GM21786 (cell line): Measurements from ENCODE around the gene RPL32.
A peak's percentile ranks its signal among the peaks of the same experiment; 100 is the strongest.
"Not testable (repeated sequence)": the region's sequence is repeated elsewhere in the genome, so short reads cannot be mapped to it uniquely, and the experiment has no call there.

Source experiments
- ATAC-seq: cut with Tn5 transposase; IDR thresholded peaks from one replicate; pipeline ENCODE4 v1.9.1; 2021; ENCODE audit not compliant: unreplicated experiment

Gene RPL32

DNA sequence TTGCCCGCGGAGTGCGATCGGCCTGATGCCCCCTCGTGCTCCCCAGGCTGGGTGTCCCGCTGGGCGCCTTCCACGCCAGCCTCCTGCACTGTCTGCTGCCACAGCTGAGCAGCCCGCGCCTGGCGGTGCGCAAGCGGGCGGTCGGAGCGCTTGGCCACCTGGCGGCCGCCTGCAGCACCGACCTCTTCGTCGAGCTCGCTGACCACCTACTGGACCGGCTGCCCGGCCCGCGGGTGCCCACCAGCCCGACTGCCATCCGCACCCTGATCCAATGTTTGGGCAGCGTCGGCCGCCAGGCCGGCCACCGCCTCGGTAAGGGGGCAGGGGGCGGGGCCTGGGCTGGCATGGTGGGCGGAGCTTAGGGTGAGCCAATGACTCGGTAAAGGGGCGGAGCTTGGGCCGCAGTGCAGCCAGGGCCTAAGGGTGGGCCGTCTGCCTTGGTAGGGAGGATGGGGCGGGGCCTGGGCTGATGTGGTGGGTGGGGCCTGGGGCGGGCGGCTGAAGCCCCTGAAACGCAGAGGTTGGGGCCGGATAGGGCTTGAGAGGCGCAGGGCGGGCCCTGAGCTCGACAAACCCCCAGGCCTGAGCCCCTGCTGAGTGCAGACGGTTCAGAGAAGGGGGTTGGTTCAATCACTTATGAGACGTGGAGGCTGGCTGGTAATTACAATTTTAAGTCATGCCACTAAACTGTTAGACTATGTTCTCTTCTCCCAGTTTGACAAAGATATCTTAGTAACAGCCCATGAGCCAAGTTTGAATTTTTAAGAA, 31.2 kb downstream of the RPL32 start:
- peak; percentile 99 for ATAC-seq

DNA sequence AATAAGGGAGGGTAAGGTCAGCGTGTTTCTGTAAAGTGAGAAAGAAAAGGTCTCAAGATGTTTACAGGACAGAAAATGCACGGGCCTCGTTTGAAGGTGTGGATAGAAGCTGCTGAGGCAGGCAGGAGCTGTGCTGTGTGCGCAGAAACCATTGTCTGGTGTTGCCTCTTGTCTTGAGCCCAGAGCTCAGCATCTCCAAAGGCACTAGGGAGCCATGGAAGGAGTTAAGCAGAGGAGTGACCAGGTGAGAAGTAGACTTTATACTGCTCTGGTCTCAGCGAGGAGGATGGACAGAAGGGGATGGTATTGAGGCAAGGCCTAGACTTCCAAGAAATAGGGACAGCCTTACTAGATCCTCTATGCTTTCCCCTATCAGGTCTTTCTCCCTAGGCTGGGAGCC, 31.9 kb downstream of the RPL32 start:
- ATAC-seq: no peak

GRCh38 chr3:12809001-12809400, 32.4 kb downstream of the RPL32 start:
- ATAC-seq: no peak

- ATAC-seq: no peak
Observed at GRCh38 chr3:12808587-12808986, 32.8 kb downstream of the RPL32 start.

GRCh38 chr3:12807601-12808359, 33.6 kb downstream of the RPL32 start:
- no peak for ATAC-seq

GRCh38 chr3:12807066-12807465, 34.3 kb downstream of the RPL32 start:
- ATAC-seq: no peak

DNA sequence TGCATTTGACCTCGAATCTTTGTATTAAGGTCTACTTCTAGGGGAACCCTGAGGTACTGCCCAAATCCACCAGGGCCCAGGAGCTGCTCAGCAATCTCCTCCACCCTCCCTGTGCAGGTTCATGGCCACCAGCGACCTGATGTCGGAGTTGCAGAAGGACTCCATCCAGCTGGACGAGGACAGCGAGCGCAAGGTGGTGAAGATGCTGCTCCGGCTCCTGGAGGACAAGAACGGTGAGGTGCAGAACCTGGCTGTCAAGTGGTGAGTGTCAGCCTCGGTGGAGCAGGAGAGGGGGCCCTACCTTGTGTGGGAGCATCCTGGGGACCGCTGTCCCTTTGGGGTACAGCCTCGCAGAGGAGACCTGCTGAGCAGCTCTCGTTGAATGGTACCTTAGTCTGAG, 38.0 kb downstream of the RPL32 start:
- no peak for ATAC-seq

- no peak for ATAC-seq
Observed at GRCh38 chr3:12799525-12800440, 41.6 kb downstream of the RPL32 start.

GRCh38 chr3:12798559-12799179, 42.7 kb downstream of the RPL32 start:
- no peak for ATAC-seq

- ATAC-seq: no peak
Observed at GRCh38 chr3:12797892-12798558, 43.3 kb downstream of the RPL32 start.

- ATAC-seq: no peak
Observed at GRCh38 chr3:12797124-12797891, 44.1 kb downstream of the RPL32 start.

GRCh38 chr3:12796171-12797123, 44.9 kb downstream of the RPL32 start, which contains the start of gene CAND2:
TSS of gene CAND2 (plus strand) at chr3:12796680. CDS start at chr3:12796721, 41 bp downstream.
- no peak for ATAC-seq

DNA sequence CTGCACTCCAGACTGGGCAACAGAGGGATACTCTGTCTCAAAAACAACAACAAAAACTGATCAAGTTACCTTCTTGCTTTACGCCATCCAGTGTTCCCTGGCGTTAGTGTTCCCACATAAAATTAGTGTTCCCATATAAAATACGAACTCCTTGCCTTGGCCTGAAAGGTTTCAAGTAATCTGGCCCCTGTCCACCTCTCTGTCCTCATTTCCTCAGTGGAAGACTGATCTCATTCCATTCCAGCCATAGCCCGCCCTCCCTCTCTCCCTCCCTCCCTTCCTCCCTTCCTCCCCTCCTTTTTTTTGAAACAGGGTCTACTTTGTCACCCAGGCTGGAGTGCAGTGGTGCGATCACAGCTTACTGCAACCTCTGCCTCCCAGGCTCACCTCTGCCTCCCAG, 47.7 kb downstream of the RPL32 start:
- ATAC-seq: no peak

GRCh38 chr3:12791430-12791829, 49.9 kb downstream of the RPL32 start:
- no peak for ATAC-seq

- ATAC-seq: not testable (repeated sequence)
Observed at GRCh38 chr3:12787967-12788690, 53.2 kb downstream of the RPL32 start.

GRCh38 chr3:12787346-12787745, 54.0 kb downstream of the RPL32 start:
- ATAC-seq: not testable (repeated sequence)

DNA sequence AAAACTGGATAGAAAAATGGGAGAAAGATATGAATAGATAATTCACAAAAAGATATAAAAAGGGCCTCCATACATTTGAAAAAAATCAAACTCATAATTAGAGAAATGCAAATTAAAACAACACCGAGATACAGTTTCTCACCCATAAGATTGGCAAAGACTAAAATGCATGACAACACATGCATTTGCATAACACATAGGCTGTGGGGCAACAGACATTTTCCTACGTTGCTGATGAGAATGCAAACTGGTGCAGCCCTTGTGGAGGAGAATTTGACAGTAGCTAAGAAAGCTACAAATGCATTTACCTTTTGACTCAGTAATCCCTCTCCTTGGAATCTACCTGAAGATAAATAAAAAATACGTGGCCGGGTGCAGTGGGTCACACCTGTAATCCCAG, 56.3 kb downstream of the RPL32 start:
- no peak for ATAC-seq
